ENCODE measurements around the gene SSUH2.
"Not testable (repeated sequence)": the region's sequence is repeated elsewhere in the genome, so short reads cannot be mapped to it uniquely, and the experiment has no call there.

SSUH2 gene, protein sequence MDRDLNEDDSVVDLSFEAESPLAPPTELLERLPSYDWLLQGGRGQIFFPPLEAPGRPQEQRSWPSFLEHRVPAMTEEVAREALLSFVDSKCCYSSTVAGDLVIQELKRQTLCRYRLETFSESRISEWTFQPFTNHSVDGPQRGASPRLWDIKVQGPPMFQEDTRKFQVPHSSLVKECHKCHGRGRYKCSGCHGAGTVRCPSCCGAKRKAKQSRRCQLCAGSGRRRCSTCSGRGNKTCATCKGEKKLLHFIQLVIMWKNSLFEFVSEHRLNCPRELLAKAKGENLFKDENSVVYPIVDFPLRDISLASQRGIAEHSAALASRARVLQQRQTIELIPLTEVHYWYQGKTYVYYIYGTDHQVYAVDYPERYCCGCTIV

DNA sequence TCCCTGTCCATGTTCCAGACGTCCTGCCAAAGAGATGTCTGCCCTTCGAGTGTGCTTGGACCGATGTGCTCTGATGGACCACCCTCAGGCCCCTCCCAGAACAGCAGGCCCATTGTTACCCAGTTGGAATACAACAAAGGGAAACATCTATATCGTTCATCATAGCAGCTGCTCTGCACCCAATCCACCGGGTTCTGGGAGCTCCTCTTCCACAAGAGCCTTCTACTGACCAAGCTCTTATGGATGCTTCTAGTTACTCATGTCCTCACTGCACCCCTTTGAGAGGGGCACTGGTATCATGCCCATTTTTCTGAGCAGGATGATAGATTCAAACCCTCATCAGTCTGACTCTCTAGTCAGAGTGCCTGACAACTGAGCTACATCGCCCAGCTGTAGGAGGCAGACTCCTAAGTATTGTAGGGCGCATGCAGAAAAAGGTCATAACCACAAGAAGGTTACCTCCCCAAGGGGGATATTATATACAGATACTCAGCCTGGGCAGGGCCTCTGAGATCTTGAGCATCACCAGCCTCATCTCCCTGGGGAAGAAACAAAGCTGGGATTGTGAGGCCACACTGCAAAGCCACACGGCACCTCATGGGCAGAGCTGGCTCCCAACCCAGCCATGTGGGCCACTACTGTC lies at the start of gene SSUH2:
Gene SSUH2, minus strand, starts transcription at position 51 of the 643 bp plus-strand sequence. Its CDS starts 40 bp downstream, at position 11.
- Histone ChIP-seq H3K36me3 (ENCODE audit: control insufficient read depth, insufficient read depth, low read length) (no peaks in the 10 kb centered on the region), H3K4me1 (ENCODE audit: control insufficient read depth, insufficient read depth, low read length) (no peaks in the 10 kb centered on the region), H3K9ac (ENCODE audit: low read depth, low read length) (no peak within 1 kb of the TSS), H3K4me3 (ENCODE audit: low read depth, low read length) (no peak within 1 kb of the TSS), H3K27me3 (ENCODE audit: control insufficient read depth, insufficient read depth, low read length) (no peaks in the 10 kb centered on the region), H3K9me3 (ENCODE audit: control insufficient read depth, insufficient read depth, low read length) (no peaks in the 10 kb centered on the region)

DNA sequence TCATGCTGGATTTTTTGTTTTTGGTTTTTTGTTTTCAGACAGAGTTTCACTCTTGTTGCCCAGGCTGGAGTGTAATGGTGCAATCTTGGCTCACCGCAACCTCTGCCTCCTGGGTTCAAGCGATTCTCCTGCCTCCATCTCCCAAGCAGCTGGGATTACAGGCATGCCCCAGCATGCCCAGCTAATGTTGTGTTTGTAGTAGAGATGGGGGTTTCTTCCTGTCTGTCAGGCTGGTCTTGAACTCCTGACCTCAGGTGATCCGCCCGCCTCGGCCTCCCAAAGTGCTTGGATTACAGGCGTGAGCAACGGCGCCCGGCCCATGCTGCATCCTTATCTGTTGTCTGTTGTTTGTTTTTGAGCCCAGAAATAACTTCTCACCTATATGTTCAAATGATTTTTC lies 46.7 kb upstream of the SSUH2 start:
- not testable (repeated sequence) for H3K36me3 ChIP-seq (ENCODE audit: control insufficient read depth, insufficient read depth, low read length); H3K9ac ChIP-seq (ENCODE audit: low read depth, low read length); H3K9me3 ChIP-seq (ENCODE audit: control insufficient read depth, insufficient read depth, low read length); H3K4me3 ChIP-seq (ENCODE audit: low read depth, low read length); H3K27me3 ChIP-seq (ENCODE audit: control insufficient read depth, insufficient read depth, low read length); H3K4me1 ChIP-seq (ENCODE audit: control insufficient read depth, insufficient read depth, low read length)

DNA sequence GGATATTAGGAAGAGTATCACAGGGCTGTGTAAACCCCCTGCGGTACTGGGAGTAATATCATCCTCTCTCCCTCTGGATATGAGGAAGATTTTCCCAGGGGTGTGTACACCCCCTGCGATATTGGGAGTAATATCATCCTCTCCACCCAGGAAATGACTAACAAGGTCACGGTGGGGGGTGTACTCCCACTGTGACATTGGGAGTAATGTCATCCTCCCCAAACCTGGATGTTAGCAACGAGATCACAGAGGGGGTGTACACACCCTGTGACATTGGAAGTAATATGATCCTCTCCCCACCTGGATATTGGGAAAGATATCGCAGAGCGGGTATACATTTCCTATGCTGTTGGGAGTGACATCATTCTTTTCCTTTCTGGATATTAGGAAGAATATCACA lies 40.4 kb upstream of the SSUH2 start:
- H3K36me3 ChIP-seq (ENCODE audit: control insufficient read depth, insufficient read depth, low read length); H3K9me3 ChIP-seq (ENCODE audit: control insufficient read depth, insufficient read depth, low read length); H3K4me1 ChIP-seq (ENCODE audit: control insufficient read depth, insufficient read depth, low read length): not testable (repeated sequence)

DNA sequence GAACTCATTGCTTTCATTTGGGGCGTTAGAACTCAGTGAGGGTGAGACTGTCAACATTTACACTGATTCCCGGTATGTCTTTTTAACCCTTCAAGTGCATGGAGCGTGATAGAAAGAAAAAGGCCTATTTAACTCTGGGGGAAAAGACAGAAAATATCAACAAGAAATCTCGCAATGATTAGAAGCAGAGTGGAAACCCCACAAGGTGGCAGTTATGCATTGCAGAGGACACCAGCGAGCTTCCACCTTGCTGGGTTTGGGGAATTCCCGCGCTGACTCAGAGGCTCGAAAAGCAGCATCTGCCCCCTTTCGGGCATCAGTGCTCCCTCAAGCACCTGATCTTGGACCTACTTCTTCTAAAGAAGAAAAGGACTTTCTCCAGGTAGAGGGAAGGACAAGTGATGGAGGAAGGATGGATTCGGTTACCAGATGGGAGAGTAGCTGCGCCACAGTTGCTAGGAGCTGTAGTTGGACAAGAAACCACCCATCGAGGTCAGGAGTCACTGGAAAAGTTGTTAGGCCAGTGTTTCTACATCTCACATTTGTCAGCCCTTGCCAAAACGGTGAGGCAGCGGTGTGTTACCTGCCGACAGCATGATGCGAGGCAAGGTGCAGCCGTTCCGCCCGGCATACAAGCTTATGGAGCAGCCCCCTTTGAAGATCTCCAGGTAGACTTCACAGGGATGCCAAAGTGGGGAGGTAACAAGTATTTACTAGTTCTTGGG lies 38.4 kb upstream of the SSUH2 start:
- not testable (repeated sequence) for H3K4me1 ChIP-seq (ENCODE audit: control insufficient read depth, insufficient read depth, low read length); H3K27me3 ChIP-seq (ENCODE audit: control insufficient read depth, insufficient read depth, low read length); H3K9ac ChIP-seq (ENCODE audit: low read depth, low read length); H3K4me3 ChIP-seq (ENCODE audit: low read depth, low read length); H3K36me3 ChIP-seq (ENCODE audit: control insufficient read depth, insufficient read depth, low read length); H3K9me3 ChIP-seq (ENCODE audit: control insufficient read depth, insufficient read depth, low read length)

More for the DNA sequence above, 40.4 kb upstream of the SSUH2 start:
- H3K4me3 ChIP-seq (ENCODE audit: low read depth, low read length); H3K9ac ChIP-seq (ENCODE audit: low read depth, low read length); H3K27me3 ChIP-seq (ENCODE audit: control insufficient read depth, insufficient read depth, low read length): not testable (repeated sequence)

DNA sequence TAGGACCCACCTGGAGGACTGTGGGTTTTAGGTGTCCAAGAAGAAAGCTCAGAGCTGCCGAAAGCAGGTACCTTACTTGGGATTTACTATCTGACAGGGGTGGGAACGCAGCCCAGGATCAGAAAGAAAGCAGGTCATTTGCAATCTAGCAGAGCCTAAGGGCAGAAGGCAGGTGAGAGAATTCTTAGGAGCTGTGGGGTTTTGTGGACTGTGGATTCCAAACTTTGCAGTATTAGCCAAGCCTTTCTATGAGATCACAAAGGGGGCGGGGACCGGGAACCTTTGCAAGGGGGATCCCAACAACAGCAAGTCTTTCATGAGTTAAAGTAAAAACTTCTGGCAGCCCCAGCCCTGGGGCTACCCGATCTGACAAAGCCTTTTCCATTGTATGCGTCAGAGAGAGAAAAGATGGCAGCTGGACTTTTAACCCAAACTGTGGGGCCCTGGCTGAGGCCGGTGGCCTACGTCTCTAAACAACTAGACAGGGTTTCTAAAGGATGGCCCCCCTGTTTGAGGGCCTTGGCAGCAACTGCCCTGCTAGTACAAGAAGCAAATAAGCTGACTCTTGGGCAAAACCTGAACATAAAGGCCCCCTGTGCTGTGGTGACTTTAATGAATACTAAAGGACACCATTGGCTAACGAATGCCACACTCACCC lies 37.4 kb upstream of the SSUH2 start:
- not testable (repeated sequence) for H3K9me3 ChIP-seq (ENCODE audit: control insufficient read depth, insufficient read depth, low read length); H3K36me3 ChIP-seq (ENCODE audit: control insufficient read depth, insufficient read depth, low read length); H3K4me3 ChIP-seq (ENCODE audit: low read depth, low read length); H3K9ac ChIP-seq (ENCODE audit: low read depth, low read length); H3K4me1 ChIP-seq (ENCODE audit: control insufficient read depth, insufficient read depth, low read length); H3K27me3 ChIP-seq (ENCODE audit: control insufficient read depth, insufficient read depth, low read length)

DNA sequence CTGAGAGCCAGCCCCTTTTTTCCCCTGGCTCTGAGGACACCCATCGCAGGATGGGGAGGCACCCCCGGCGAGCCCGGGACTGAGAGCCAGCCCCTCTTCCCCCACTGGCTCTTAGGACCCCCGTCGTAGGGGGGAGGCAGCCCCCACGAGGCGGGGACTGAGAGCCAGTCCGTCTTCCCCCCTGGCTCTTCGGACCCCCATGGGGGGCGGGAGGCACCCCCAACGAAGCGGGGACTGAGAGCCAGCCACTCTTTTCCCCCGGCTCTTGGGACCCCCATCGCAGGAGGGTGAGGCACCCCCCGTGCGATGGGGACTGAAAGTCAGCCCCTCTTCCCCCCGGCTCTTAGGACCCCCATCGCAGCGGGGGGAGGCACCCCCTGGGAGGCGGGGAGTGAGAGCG lies 36.8 kb upstream of the SSUH2 start:
- H3K27me3 ChIP-seq (ENCODE audit: control insufficient read depth, insufficient read depth, low read length) = no peaks in the 10 kb centered on the region
- H3K36me3 ChIP-seq (ENCODE audit: control insufficient read depth, insufficient read depth, low read length) = no peaks in the 10 kb centered on the region
- no peak overlapping the region for H3K9ac ChIP-seq (ENCODE audit: low read depth, low read length)
- H3K4me1 ChIP-seq (ENCODE audit: control insufficient read depth, insufficient read depth, low read length) = peaks cover 2% of the 10 kb centered on the region
- no peak overlapping the region for H3K4me3 ChIP-seq (ENCODE audit: low read depth, low read length)
- H3K9me3 ChIP-seq (ENCODE audit: control insufficient read depth, insufficient read depth, low read length) = no peaks in the 10 kb centered on the region

DNA sequence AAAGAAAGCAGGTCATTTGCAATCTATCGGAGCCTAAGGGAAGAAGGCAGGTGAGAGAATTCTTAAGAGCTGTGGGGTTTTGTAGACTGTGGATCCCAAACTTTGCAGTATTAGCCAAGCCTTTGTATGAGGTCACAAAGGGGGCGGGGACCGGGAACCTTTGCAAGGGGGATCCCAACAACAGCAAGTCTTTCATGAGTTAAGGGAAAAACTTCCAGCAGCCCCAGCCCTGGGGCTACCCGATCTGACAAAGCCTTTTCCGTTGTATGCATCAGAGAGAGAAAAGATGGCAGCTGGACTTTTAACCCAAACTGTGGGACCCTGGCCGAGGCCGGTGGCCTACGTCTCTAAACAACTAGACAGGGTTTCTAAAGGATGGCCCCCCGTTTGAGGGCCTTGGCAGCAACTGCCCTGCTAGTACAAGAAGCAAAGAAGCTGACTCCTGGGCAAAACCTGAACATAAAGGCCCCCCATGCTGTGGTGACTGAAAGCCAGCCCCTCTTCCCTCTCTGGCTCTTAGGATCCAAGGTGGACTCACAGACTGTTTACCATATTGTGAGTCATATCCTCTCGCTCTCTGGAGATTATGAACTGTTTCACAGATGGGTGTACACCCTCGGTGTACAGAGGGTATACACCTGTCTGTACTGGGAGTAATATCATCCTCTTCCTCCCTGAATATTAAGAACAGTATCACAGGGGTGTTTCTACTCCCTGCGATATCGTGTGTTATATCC lies 35.4 kb upstream of the SSUH2 start:
- H3K4me1 ChIP-seq (ENCODE audit: control insufficient read depth, insufficient read depth, low read length); H3K4me3 ChIP-seq (ENCODE audit: low read depth, low read length); H3K27me3 ChIP-seq (ENCODE audit: control insufficient read depth, insufficient read depth, low read length); H3K9me3 ChIP-seq (ENCODE audit: control insufficient read depth, insufficient read depth, low read length); H3K36me3 ChIP-seq (ENCODE audit: control insufficient read depth, insufficient read depth, low read length); H3K9ac ChIP-seq (ENCODE audit: low read depth, low read length): not testable (repeated sequence)

DNA sequence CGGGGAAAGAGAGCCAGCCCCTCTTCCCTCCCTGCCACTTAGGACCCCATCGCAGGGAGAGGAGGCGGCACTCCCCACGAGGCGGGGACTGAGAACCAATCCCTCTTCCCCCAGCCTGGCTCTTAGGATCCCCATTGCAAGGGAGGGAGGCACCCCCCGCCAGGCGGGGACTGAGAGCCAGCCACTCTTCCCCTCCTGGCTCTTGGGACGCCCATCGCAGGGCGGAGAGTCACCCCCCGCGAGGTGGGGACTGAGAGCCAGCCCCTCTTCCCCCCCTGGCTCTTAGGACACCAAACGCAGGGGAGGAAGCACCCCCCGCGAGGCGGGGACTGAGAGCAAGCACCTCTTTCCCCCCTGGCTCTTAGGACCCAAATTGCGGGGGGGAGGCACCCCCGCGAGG lies 34.2 kb upstream of the SSUH2 start:
- Histone ChIP-seq H3K4me3 (ENCODE audit: low read depth, low read length) (no peak overlapping the region), H3K4me1 (ENCODE audit: control insufficient read depth, insufficient read depth, low read length) (peaks cover 2% of the 10 kb centered on the region), H3K9ac (ENCODE audit: low read depth, low read length) (no peak overlapping the region), H3K36me3 (ENCODE audit: control insufficient read depth, insufficient read depth, low read length) (no peaks in the 10 kb centered on the region), H3K27me3 (ENCODE audit: control insufficient read depth, insufficient read depth, low read length) (no peaks in the 10 kb centered on the region), H3K9me3 (ENCODE audit: control insufficient read depth, insufficient read depth, low read length) (no peaks in the 10 kb centered on the region)

DNA sequence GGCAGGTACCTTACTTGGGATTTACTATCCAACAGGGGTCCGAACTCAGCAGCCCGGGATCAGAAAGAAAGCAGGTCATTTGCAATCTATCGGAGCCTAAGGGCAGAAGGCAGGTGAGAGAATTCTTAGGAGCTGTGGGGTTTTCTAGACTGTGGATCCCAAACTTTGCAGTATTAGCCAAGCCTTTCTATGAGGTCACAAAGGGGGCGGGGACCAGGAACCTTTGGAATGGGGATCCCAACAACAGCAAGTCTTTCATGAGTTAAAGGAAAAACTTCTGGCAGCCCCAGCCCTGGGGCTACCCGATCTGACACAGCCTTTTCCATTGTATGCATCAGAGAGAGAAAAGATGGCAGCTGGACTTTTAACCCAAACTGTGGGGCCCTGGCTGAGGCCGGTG lies 32.7 kb upstream of the SSUH2 start:
- H3K9me3 ChIP-seq (ENCODE audit: control insufficient read depth, insufficient read depth, low read length); H3K9ac ChIP-seq (ENCODE audit: low read depth, low read length); H3K27me3 ChIP-seq (ENCODE audit: control insufficient read depth, insufficient read depth, low read length); H3K4me1 ChIP-seq (ENCODE audit: control insufficient read depth, insufficient read depth, low read length); H3K4me3 ChIP-seq (ENCODE audit: low read depth, low read length); H3K36me3 ChIP-seq (ENCODE audit: control insufficient read depth, insufficient read depth, low read length): not testable (repeated sequence)

DNA sequence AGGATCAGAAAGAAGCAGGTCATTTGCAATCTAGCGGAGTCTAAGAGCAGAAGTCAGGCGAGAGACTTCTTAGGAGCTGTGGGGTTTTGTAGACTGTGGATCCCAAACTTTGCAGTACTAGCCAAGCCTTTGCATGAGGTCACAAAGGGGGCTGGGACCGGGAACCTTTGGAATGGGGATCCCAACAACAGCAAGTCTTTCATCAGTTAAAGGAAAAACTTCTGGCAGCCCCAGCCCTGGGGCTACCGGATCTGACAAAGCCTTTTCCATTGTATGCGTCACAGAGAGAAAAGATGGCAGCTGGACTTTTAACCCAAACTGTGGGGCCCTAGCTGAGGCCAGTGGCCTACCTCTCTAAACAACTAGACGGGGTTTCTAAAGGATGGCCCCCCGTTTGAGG lies 31.0 kb upstream of the SSUH2 start:
- not testable (repeated sequence) for H3K27me3 ChIP-seq (ENCODE audit: control insufficient read depth, insufficient read depth, low read length); H3K4me1 ChIP-seq (ENCODE audit: control insufficient read depth, insufficient read depth, low read length); H3K9me3 ChIP-seq (ENCODE audit: control insufficient read depth, insufficient read depth, low read length); H3K36me3 ChIP-seq (ENCODE audit: control insufficient read depth, insufficient read depth, low read length); H3K4me3 ChIP-seq (ENCODE audit: low read depth, low read length); H3K9ac ChIP-seq (ENCODE audit: low read depth, low read length)

DNA sequence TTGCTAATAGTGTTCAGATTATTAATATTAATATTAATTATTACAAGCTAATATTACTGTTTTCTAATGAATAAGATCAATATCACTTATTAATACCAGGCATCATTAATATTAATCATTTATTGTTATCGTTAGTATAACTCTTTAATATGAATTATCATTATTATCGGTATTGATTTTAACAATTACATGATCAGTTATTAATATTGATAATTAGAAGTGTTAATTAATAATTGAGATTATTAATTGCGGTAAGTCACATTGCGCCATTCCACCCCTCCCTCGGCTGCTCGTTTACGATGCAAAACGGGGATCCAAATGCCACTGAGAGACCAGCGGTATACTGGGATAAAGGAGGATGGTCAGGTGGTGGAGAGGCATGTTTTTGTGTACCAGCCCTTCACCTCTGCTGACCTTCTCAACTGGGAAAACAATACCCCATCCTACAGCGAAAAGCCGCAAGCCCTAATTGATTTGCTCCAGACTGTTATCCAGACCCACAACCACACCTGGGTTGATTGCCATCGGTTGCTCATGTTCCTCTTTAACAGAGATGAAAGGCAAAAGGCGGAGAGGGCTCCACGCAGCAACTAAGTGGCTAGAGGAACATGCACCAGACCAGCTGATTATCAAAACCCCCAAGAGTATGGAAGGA lies 28.6 kb upstream of the SSUH2 start:
- H3K27me3 ChIP-seq (ENCODE audit: control insufficient read depth, insufficient read depth, low read length) = no peaks in the 10 kb centered on the region
- H3K9ac ChIP-seq (ENCODE audit: low read depth, low read length) = no peak overlapping the region
- H3K9me3 ChIP-seq (ENCODE audit: control insufficient read depth, insufficient read depth, low read length) = no peaks in the 10 kb centered on the region
- no peak overlapping the region for H3K4me3 ChIP-seq (ENCODE audit: low read depth, low read length)
- no peaks in the 10 kb centered on the region for H3K36me3 ChIP-seq (ENCODE audit: control insufficient read depth, insufficient read depth, low read length)
- no peaks in the 10 kb centered on the region for H3K4me1 ChIP-seq (ENCODE audit: control insufficient read depth, insufficient read depth, low read length)
